NCI-H1436 treated with DMSO at 0.1 percent for 48 hours (cell line): ENCODE results near the gene CPNE6.

Experiments used
- DNase-seq: peaks from one replicate; lab custom pipeline; 2025; lab: John Stamatoyannopoulos, UW

CPNE6 gene

DNA sequence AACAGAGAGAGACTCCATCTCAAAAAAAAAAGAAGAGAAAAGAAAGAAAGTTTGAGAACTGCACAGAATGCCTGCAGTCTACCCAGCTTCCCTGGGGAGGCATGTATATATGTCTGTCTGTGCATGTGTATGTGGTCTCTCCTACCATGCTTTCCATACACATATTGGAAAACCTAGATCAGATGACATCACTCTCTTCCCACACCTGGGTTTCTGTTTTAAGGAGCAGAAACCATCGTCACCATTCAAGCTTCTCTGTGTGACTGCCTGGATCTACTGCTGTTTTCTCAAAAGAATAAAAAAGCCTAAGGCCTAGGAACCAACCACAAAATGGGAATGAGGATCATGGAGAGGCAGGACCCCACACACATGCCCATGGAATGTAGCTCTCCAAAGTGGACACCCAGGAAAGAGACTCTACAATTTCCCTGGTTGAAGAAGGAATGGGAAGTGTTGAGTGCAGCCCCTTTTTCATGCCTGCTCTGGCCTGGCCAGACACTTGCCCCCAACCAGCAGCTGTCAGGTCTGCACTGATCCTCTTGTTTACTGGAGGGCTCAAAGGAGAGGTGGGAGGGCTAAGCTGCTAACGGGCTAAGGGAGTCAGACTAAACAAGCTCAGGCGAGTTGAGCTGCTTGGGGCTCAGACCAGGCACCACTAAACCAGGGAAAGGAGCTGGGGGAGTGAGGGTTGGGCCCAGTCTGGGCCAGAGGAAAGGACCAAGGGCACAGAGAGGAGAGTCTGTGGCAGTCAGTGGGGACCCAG is 15.0 kb downstream of the CPNE6 start:
- DNase-seq: no peak

- DNase-seq: no peak
Observed at GRCh38 chr14:24087004-24087403, 15.6 kb downstream of the CPNE6 start.

DNA sequence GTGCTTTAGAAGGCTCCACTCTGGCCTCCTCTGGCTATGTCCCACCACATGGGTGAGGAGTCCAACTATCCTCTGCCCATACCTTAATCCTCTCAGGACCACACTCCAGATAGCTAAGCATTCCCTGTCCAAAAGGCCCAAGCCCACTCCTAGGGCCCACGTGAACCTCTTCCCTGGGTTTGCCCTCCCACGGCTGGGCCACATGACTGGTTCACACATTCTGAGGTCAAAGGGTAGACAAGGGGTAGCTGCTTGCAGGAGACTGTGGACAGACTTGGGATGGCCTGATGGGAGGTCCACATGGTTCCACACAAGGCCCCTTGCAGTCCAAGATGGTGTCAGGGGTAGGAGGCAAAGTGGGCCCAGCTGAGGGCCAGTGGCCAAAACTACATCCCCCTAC is 16.7 kb downstream of the CPNE6 start:
- DNase-seq: no peak

GRCh38 chr14:24089890-24090289 is 18.5 kb downstream of the CPNE6 start:
- DNase-seq: no peak

- DNase-seq: no peak
Observed at GRCh38 chr14:24092110-24092504, 20.7 kb downstream of the CPNE6 start.

- no peak for DNase-seq
Observed at GRCh38 chr14:24092505-24093206, 21.3 kb downstream of the CPNE6 start.

- no peak for DNase-seq
Observed at GRCh38 chr14:24093207-24093900, 22.0 kb downstream of the CPNE6 start.

- DNase-seq: peak; percentile 71
Observed at GRCh38 chr14:24093901-24094840, 22.8 kb downstream of the CPNE6 start, which contains the start of gene PCK2. TSS of gene PCK2 (plus strand) at chr14:24094311. CDS start at chr14:24094406, 95 bp downstream.

GRCh38 chr14:24094841-24095270 is 23.5 kb downstream of the CPNE6 start:
- DNase-seq: no peak

DNA sequence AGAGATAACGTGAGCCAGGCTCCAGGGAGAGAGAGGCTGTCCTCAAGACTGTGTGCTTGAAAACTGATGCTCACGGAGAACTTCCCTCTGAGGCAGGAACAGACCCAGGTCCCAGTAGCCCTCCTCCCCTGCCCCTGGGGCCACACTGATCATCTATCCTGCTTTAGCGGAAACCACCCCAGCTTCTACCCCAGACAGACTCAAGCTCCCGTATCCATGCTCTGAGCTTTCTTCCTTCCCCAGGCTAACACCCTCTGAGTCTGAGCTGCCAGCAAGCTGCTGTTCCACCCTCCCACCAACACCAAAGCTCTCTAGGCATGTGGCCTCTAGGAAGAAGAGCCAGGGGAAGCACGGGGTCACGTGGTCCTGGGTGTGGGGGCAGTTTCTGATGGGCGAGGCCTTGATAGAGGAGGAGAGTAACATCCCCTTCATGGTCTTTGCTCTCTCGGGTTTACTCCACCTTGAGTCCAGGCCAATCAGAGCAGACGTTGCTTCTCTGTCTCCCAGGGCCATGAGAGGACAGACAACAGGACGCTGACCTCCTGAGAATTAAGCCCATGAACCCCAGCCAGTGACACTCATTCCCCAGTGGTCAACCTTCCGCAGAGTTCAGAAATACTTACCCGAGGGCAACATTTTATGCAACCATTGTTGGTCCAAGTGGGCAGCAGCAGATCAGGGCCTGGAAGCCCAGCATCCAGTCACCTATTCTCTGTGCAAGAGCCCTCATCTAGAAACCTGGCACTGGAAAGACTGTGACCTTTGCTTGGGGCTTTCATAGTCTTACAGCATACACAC is 24.1 kb downstream of the CPNE6 start:
- no peak for DNase-seq

DNA sequence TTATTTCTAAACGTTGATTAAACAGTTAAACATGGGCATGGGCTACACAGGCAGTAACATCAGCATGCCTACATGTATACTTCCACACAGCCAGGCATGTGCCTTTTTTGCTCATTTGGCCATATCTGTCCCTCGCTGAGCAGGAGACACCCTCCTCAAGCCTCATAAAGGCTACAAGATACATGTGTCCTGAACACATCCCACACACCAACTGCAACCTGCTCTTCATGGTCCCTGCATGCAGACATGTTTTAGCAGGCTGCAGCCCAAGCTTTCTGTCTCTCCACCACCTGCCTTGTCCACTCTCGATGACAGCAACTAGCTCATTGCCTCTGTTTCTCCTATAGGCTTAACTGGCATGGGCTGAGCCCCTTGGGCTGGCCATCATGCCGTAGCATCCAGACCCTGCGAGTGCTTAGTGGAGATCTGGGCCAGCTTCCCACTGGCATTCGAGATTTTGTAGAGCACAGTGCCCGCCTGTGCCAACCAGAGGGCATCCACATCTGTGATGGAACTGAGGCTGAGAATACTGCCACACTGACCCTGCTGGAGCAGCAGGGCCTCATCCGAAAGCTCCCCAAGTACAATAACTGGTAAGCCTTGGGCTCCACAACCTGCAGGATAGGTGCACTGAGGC is 25.3 kb downstream of the CPNE6 start:
- DNase-seq: no peak

DNA sequence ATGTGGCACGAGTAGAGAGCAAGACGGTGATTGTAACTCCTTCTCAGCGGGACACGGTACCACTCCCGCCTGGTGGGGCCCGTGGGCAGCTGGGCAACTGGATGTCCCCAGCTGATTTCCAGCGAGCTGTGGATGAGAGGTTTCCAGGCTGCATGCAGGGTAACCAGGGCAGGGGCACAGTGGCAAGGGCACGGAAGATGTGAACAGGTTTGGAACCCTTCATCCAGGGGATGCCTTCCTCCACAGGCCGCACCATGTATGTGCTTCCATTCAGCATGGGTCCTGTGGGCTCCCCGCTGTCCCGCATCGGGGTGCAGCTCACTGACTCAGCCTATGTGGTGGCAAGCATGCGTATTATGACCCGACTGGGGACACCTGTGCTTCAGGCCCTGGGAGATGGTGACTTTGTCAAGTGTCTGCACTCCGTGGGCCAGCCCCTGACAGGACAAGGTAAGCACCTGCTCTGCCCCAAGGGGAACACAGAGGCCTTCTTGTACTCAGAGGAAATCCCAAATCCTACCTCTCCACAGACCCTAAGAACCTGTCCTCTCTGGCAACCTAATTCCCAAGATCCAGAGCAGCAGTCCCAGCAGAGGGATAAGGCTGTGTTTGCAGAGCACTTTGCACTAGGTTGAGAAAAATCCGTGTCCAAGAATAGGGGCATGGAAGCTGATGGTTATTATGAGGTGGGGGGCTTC is 27.0 kb downstream of the CPNE6 start:
- DNase-seq: no peak

GRCh38 chr14:24098927-24099813 is 27.8 kb downstream of the CPNE6 start:
- no peak for DNase-seq

- no peak for DNase-seq
Observed at GRCh38 chr14:24100197-24100981, 29.0 kb downstream of the CPNE6 start.

- DNase-seq: no peak
Observed at GRCh38 chr14:24100982-24101494, 29.7 kb downstream of the CPNE6 start.

- no peak for DNase-seq
Observed at GRCh38 chr14:24102357-24103048, 31.1 kb downstream of the CPNE6 start.

DNA sequence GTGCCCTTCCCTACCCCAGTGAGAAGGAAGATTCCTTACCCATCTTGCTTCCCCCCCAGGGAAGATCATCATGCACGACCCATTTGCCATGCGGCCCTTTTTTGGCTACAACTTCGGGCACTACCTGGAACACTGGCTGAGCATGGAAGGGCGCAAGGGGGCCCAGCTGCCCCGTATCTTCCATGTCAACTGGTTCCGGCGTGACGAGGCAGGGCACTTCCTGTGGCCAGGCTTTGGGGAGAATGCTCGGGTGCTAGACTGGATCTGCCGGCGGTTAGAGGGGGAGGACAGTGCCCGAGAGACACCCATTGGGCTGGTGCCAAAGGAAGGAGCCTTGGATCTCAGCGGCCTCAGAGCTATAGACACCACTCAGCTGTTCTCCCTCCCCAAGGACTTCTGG is 32.1 kb downstream of the CPNE6 start:
- DNase-seq: no peak
